DMS53 treated with DMSO at 0.1 percent for 48 hours (cell line): ENCODE measurements around the gene ARHGAP11A.

ENCODE experiments used
- DNase-seq: peaks from one replicate; lab custom pipeline; 2025; ENCODE audit not compliant: unreplicated experiment; lab: John Stamatoyannopoulos, UW

The ARHGAP11A gene

GRCh38 chr15:32685576-32685975 is 70.3 kb downstream of the ARHGAP11A start:
- DNase-seq = no peak

DNA sequence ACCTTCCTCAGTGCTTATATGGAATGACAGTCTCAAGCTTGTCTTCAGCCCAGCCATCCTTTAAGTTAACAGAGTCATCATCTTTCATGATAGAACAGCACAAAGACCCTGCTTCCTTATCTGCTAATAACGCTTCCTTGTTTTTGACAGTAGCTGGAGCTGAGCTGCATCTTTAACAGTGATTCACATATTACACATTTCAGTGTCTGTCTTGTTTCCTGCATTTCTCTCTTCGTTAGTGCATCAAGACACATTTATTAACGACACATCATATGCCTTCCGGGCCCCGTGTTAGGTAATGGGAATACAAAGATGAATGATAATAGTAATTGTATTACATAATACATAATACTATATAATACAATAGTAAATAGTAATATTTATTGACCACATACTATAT is 72.3 kb downstream of the ARHGAP11A start:
- no peak for DNase-seq

DNA sequence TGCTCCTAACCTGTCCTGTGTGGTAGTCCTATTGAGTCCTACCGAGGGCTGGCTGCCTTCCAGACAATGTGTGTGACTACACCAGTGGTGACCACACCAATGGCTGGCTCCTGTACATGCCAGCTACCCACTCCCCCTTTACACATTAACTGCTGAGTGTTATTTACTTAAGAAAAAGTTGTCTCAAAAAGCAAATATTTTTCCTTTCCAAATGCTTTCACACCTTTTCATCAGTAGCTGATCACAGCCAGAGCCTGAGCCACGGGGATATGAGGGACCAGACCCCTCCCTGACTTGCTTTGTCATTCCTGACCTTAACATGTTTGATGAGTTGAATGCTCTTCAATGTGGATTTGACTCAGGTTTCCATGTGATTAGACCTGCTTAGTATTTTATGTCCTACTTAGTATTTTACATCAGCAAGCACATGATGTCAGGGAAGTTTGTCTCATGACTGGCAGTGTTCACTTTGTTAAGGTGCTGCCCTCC is 72.9 kb downstream of the ARHGAP11A start:
- DNase-seq = peak; percentile 86
